ENCODE data around the gene SPATA22.
"Not testable (repeated sequence)": the region's sequence is repeated elsewhere in the genome, so short reads cannot be mapped to it uniquely, and the experiment has no call there.

SPATA22 gene

GRCh38 chr17:3401786-3402185, 69.8 kb downstream of the SPATA22 start:
- no peak for TF ChIP-seq CTCF (IDR thresholded peaks at IDR 0.05; ENCODE audit: low read depth, low read length, missing control alignments)

GRCh38 chr17:3400055-3400454, 71.6 kb downstream of the SPATA22 start:
- TF ChIP-seq CTCF (IDR thresholded peaks at IDR 0.05; ENCODE audit: low read depth, low read length, missing control alignments), result no peak
- no peak for DNase-seq (ENCODE audit: low read depth)
- H3K4me3 ChIP-seq (ENCODE audit: low read depth, low read length), result no peak overlapping the region
- in situ Hi-C loops (cut with HindIII; ENCODE audit: low sequenced_read_pairs), result no loop called here

More at GRCh38 chr17:3401786-3402185, 69.8 kb downstream of the SPATA22 start:
- DNase-seq (ENCODE audit: low read depth), result no peak
- in situ Hi-C loops (cut with HindIII; ENCODE audit: low sequenced_read_pairs), result no loop called here
- H3K4me3 ChIP-seq (ENCODE audit: low read depth, low read length), result no peak overlapping the region

DNA sequence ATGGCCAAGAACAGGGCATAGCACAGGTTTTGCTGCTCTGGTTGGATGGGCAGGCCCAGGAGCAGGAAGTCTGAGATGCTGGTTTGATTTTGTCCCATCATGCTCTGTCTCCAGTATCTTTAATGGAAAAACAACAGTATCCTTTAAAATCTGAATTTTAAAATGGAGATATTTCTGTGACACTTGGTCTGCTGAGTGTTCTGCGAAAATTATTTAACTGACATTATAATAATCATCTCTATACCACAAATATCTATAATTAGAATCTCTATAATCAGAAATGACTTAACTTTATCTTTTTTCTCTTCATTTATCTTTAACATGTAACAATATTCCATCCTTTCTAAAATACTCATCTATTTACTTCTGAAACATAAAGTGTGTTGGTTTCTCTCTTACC, 73.3 kb downstream of the SPATA22 start, which contains the start of gene OR1E1:
Gene OR1E1, minus strand, starts transcription at position 101 of the 400 bp plus-strand sequence. Its CDS starts 0 bp downstream, at position 101.
- DNase-seq (ENCODE audit: low read depth), result no peak
- in situ Hi-C loops (cut with HindIII; ENCODE audit: low sequenced_read_pairs), result no loop called here
- TF ChIP-seq CTCF (IDR thresholded peaks at IDR 0.05; ENCODE audit: low read depth, low read length, missing control alignments), result no peak
- H3K4me3 ChIP-seq (ENCODE audit: low read depth, low read length), result no peak within 1 kb of the TSS

- H3K4me3 ChIP-seq (ENCODE audit: low read depth, low read length); in situ Hi-C loops (cut with HindIII; ENCODE audit: low sequenced_read_pairs); DNase-seq (ENCODE audit: low read depth): not testable (repeated sequence)
Observed at GRCh38 chr17:3397801-3398200, 73.8 kb downstream of the SPATA22 start.

Measured in astrocyte of the cerebellum (primary cell).